Retinal pigment epithelial cell (primary cell): ENCODE results near the gene COL11A2.
"Not testable (repeated sequence)": the region's sequence is repeated elsewhere in the genome, so short reads cannot be mapped to it uniquely, and the experiment has no call there.

Experiments
- DNase-seq: peaks from one replicate; pipeline ENCODE4 v3.0.0-alpha.2; 2010; ENCODE audit warnings: low read depth
- H3K4me3 ChIP-seq: 2 replicates; pipeline ENCODE4 v1.5.1; 2011; ENCODE audit warnings: mild to moderate bottlenecking, low read length, control low read depth, moderate library complexity
- TF ChIP-seq, protein P1 (sequence below): conservative IDR thresholded peaks from 2 replicates; pipeline ENCODE4 v1.5.1; 2011; ENCODE audit warnings: low read depth, low read length, control low read depth, inconsistent platforms

The COL11A2 gene

DNA sequence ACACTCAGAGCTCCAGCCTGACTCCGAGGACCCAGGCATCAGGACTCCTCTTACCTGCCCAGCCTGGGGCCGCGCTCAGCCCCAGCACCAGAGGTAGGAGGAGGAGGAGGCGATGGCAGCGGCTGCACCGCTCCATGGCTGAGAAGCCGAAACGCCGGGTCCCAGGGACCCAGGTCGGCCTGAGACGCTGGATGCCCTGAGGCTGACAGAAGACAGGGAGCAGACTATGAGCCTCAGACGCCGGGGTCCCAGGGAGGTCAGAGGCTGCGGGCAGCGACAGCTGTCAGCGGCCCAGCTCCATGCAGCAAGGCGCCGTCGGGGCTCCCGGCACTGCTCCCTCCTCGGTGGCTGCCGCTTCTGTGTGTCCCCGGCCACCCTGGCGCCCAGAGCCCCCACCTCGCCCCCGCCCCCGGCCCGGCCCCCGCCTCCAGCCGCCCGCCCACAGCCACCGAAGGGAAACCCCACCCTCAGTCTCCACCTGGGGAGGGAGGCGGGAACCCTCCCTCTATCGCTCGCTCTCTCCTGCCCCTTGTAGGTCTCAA is at the start of gene COL11A2:
COL11A2 (minus strand) TSS at position 363 of the 542 bp plus-strand sequence; CDS start at position 136, 227 bp downstream.
- DNase-seq: no peak
- peak within 1 kb of the TSS; percentile 47 for H3K4me3 ChIP-seq
- TF ChIP-seq, protein P1, sequence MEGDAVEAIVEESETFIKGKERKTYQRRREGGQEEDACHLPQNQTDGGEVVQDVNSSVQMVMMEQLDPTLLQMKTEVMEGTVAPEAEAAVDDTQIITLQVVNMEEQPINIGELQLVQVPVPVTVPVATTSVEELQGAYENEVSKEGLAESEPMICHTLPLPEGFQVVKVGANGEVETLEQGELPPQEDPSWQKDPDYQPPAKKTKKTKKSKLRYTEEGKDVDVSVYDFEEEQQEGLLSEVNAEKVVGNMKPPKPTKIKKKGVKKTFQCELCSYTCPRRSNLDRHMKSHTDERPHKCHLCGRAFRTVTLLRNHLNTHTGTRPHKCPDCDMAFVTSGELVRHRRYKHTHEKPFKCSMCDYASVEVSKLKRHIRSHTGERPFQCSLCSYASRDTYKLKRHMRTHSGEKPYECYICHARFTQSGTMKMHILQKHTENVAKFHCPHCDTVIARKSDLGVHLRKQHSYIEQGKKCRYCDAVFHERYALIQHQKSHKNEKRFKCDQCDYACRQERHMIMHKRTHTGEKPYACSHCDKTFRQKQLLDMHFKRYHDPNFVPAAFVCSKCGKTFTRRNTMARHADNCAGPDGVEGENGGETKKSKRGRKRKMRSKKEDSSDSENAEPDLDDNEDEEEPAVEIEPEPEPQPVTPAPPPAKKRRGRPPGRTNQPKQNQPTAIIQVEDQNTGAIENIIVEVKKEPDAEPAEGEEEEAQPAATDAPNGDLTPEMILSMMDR: no peak

DNA sequence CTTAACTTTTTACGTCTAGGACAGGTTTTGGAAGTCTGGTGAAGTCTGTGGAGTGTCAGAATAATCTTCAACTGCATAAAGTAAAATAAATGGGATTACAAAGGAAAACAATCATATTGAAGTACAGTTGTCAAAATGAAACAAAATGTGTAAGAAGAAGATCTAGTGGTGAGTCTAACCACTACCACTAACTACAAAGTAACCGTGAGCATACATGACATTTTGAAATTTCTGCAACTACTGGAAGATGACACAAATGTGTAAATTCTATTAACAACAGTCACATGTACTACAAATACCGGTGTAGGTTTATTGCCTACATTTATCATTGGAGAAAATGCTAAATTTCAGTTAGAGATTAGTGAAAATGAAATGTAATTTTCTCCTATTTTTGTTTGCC is 49.7 kb upstream of the COL11A2 start:
- DNase-seq: no peak
- no peak overlapping the region for H3K4me3 ChIP-seq
- TF ChIP-seq, protein P1: no peak

- no peak overlapping the region for H3K4me3 ChIP-seq
- DNase-seq: no peak
- TF ChIP-seq, protein P1: no peak
Measured at GRCh38 chr6:33237741-33238140, 45.5 kb upstream of the COL11A2 start.

- TF ChIP-seq, protein P1: no peak
- no peak overlapping the region for H3K4me3 ChIP-seq
- no peak for DNase-seq
Measured at GRCh38 chr6:33236852-33237251, 44.6 kb upstream of the COL11A2 start.

GRCh38 chr6:33236328-33236727 is 44.1 kb upstream of the COL11A2 start:
- TF ChIP-seq, protein P1: no peak
- H3K4me3 ChIP-seq: no peak overlapping the region
- DNase-seq: no peak

DNA sequence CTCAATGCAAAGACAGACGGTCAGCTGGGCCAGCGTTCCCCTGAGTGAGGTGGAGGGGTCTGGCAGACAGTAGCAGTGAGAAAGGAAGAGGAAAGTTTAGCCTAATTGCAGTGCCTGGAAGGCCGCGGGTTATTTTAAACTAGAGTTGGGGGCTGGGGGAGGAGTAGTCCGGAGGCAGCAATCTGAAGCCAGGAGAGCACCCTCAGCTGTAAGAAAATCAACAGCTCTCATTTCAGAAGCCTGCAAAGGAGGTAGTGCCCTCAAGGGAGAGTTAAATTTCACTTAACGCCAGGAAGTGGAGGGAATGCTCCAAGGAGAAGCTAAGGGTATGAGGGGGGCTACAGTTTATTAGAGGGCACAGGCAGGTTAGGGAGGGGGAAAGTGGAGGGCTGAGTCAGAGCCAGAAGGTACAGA is 43.0 kb upstream of the COL11A2 start:
- DNase-seq: no peak
- TF ChIP-seq, protein P1: no peak
- no peak overlapping the region for H3K4me3 ChIP-seq

DNA sequence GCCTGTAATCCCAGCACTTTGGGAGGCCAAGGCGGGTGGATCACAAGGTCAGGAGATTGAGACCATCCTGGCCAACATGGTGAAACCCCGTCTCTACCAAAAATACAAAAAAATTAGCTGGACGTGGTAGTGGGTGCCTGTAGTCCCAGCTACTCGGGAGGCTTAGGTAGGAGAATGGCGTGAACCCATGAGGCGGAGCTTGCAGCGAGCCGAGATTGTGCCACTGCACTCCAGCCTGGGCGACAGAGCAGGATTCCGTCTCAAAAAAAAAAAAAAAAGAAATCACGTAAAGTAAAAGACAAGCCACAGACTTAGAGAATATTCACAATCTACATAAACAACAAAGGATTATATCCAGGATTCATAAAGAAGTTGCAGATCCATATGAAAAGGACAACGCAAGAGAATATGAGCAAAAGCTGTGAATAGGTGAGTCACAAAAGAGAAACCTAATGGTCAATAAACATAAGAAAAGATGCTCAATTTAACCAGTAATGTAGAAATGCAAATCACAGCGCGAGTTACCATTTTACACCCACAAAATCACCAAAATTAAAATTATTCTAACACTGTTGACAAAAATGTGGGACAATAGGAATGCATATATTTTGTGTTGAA is 34.3 kb upstream of the COL11A2 start:
- not testable (repeated sequence) for H3K4me3 ChIP-seq, DNase-seq
